ENCODE data around the gene KSR2.

Gene KSR2

DNA sequence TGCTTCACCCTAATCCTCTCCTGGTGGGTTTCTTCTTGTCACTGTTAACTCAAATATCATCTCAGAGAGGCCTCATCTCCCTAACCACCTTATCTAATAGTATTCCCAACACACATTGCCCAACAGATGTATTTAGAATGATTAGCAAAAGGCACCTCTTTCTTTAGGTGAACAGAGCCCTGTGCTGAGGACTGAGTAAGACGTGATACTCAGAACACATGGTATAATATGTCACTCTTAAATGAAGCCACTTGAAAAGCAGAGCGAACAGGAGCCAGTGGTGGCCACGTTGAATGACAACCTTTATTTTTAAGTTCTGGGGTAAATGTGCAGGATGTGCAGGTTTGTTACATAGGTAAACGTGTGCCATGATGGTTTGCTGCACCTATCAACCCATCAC lies 1.5 kb upstream of the KSR2 start:
- DNase-seq, result no peak
- in situ Hi-C loops (cut with MboI; ENCODE audit: low pct_unique_long_range_greater_than_20kb, low sequenced_read_pairs), result no loop called here

- DNase-seq, result no peak
- in situ Hi-C loops (cut with MboI; ENCODE audit: low pct_unique_long_range_greater_than_20kb, low sequenced_read_pairs), result no loop called here
Measured at GRCh38 chr12:117968151-117968789, 520 bp downstream of the KSR2 start.

DNA sequence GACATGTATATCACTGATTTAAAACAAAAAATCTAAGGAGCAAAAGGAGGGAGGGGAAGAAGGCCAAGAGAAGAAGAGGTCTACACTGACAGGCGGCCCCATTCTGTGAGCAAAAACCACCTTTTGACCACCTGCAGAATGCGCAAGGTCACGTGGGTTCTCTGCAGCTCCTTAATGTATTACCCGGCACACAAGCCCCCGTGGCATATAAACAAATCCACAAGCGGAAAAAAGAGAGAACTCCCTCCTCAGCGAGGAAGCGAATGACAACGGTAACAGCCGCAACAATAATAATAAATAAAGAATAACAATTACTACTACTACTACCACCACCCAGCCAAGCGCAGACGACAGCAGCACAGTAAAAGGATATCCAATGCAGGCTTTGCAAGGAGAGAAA lies 1.3 kb downstream of the KSR2 start:
- DNase-seq, result no peak
- in situ Hi-C loops (cut with MboI; ENCODE audit: low pct_unique_long_range_greater_than_20kb, low sequenced_read_pairs), result no loop called here

DNA sequence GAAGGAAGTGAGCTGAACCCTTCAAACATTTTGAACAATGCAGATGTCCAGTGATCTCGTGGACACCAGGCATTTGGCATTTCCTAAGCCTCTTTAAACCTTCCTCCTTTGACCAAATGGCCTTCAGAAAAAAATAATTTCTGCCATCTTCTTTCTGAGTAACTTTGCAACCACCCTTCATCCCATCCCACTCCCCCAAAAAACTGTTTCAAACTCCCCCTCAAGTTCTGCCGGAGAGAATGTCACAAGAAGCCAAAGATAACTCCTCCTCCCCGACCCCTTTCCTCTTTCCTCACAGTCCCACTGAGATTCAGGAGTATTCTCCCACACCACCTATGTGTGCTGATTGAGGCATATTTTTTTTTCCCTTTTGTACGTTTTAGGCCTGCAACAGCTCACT lies 1.7 kb downstream of the KSR2 start:
- in situ Hi-C loops (cut with MboI; ENCODE audit: low pct_unique_long_range_greater_than_20kb, low sequenced_read_pairs), result no loop called here
- DNase-seq, result no peak

GRCh38 chr12:117966511-117966910 lies 2.3 kb downstream of the KSR2 start:
- no peak for DNase-seq

DNA sequence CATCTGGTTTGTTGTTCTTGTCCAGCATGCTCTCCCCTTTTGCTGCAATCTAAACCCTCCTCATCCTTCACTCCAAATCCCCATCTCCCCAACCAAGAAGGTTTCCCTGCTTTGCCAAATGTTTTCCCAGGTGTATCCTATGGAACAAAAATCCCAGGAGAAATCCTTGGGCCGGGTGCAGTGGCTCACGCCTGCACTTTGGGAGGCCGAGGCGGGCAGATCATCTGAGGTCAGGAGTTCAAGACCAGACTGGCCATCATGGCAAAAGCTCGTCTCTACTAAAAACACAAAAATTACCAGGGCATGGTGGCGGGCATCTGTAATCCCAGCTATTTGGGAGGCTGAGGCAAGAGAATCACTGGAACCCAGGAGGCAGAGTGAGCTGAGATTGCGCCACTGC lies 5.0 kb downstream of the KSR2 start:
- in situ Hi-C loops (cut with MboI; ENCODE audit: low pct_unique_long_range_greater_than_20kb, low sequenced_read_pairs), result no loop called here
- DNase-seq, result no peak

More at GRCh38 chr12:117966511-117966910, 2.3 kb downstream of the KSR2 start:
- in situ Hi-C loops (cut with MboI; ENCODE audit: low pct_unique_long_range_greater_than_20kb, low sequenced_read_pairs), result no loop called here

DNA sequence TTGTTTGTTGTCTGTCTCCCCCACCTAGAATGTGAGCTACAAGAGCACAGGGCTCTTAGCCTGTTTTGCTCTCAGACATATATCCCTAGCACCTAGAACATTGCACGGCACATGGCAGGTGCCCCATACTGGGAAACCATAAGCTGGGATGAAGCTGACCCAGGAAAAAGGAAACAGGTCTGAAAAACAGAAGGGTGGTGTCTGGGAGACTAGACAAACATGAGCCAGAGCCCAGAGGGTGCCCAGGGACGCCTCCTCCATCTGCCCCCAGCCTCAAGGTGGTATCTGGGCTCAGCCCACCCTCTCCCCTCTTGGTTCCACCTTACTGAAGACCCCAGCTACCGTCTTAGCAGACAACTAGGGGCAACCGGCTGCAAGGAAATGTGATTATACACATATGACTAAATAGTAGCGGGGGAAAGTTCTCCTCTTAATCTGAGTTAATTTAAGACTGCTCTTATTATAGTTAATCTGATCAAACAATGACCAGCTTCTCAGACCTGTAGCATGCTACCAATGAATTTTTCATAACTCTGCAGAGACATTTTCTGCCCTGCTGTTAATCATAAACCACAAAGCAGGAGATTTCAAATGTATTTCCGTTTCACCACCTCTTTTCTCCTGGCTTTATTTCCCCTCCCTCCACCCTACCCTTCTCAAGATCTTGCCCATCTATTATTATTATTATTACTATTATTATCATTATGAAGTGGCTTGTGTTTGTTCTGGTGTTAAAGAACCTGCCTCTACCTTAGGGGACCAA lies 31.9 kb downstream of the KSR2 start:
- in situ Hi-C loops (cut with MboI; ENCODE audit: low pct_unique_long_range_greater_than_20kb, low sequenced_read_pairs), result no loop called here
- no peak for DNase-seq

GRCh38 chr12:117933545-117933944 lies 35.2 kb downstream of the KSR2 start:
- DNase-seq, result no peak
- in situ Hi-C loops (cut with MboI; ENCODE audit: low pct_unique_long_range_greater_than_20kb, low sequenced_read_pairs), result no loop called here

DNA sequence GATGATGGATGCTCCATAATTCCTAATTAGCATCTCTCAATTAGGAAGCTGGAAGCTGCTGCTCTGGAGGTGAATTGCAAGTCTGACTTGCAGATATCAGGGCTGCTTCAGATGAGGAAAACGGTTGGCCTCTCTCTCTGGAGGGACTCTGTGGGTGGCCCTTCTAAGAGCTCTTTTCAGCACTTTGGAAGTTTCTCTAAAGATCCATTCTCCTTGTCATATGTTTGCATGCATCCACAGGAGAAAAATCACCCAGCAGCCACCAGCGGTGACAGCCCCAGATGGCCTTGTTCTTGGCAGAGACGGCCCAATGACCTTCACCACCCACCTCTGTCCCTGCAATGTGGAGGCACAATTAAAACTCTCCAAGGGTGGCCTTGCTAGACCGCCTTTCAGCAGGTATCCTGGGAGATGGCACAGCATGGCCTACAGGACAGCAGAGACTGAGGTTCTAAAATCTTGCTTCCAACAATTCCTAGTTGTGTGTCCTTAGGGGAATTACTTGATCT lies 42.3 kb downstream of the KSR2 start:
- no peak for DNase-seq
- in situ Hi-C loops (cut with MboI; ENCODE audit: low pct_unique_long_range_greater_than_20kb, low sequenced_read_pairs), result no loop called here

DNA sequence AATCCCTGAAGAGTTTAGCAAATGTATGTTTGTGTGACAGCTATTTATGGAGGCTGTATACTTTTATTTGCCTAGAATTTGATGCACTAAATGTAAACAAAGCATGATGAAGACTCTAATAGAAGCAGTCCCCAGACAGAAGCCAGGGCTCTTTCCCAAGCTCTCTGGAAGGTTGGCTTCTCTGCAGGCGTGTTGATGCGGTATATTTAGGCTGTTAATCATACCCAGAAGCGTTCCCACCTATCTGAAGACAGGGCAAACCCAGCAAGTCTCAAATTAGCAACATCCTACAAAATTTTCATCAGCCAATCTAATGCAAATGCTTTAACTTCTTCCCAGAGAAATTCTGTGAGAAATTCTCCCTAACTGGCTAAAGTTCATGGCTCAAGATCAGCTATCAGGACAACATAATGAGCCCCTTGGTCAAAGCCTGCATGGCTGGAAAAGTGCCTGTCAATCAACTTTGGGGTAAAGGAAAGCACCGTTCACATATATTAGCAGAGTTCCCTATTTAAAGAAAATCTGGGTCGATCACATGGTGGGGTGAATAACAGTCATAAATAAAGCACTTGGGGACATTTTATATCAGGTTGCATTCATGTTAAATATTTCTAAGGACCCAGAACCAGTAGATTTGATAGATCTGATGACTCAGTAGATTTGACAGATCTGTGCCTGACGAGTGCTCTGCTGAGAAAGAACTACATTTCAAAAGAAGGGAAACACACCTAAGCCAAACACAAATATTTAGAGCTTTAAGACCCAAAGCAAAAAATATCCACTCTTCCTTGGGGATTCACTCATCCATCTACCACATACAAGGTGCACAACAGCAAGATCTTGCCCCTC lies 46.6 kb downstream of the KSR2 start:
- no peak for DNase-seq
- in situ Hi-C loops (cut with MboI; ENCODE audit: low pct_unique_long_range_greater_than_20kb, low sequenced_read_pairs), result no loop called here

DNA sequence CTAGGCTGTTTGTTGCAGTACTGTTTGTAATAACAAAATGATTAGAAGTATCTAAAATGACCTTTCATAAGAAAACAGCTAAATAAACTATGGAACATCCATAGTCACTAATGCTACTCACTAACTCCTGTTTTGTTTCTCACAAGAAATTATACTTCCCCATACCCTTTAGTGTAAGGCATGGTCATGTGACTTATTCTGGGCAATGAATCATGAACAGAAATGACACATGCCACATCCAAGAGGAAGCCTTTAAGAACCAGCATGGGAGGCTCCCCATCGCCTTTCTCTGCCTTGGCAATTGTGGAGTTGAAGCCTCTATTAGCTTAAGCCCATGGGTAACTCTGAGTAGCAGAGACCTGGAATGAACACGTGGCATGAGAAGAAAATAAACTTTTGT lies 49.3 kb downstream of the KSR2 start:
- in situ Hi-C loops (cut with MboI; ENCODE audit: low pct_unique_long_range_greater_than_20kb, low sequenced_read_pairs), result no loop called here
- DNase-seq, result peak; percentile 7

GRCh38 chr12:117914686-117915085 lies 54.1 kb downstream of the KSR2 start:
- in situ Hi-C loops (cut with MboI; ENCODE audit: low pct_unique_long_range_greater_than_20kb, low sequenced_read_pairs), result no loop called here
- DNase-seq, result no peak

DNA sequence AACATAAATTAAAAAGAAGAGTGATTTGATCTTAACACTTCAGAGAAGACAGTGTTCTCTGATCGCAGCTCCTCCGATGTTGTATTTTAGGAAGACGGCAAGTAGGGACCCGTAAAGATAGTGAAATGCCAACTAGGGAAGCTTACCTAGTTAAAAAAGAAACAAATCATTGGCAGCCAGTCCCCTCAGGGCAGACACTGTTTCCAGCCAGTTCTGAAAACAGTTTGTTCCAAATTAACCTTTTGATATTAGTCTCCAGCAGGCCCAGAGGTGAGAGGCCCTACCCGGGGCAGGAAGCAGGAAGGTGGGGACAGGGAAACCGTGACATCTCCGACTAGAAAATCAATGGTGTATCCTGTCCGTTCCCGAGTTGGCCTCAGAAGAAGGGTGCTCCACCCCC lies 56.0 kb downstream of the KSR2 start:
- DNase-seq, result no peak
- in situ Hi-C loops (cut with MboI; ENCODE audit: low pct_unique_long_range_greater_than_20kb, low sequenced_read_pairs), result no loop called here

DNA sequence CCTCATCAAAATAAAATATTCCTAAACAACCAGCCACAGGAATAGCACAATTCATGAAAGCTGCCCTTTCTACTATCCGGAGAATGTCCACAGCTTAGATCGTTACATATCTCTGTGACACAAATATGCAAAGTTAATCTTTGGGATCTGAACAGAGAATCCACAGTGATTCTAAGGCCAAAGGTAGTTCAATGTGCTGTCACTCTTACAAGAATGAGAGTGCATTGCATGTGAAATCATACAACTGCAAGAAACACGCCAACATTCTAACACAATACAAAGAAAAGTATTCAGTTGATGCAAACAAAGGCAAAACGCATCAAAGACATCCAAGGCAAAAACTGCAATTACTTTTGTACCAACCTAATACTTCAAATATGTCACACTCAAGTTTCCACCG lies 60.4 kb downstream of the KSR2 start:
- in situ Hi-C loops (cut with MboI; ENCODE audit: low pct_unique_long_range_greater_than_20kb, low sequenced_read_pairs), result no loop called here
- DNase-seq, result no peak

- no peak for DNase-seq
- in situ Hi-C loops (cut with MboI; ENCODE audit: low pct_unique_long_range_greater_than_20kb, low sequenced_read_pairs), result no loop called here
Measured at GRCh38 chr12:117907108-117907689, 61.6 kb downstream of the KSR2 start.

GRCh38 chr12:117904051-117904450 lies 64.7 kb downstream of the KSR2 start:
- no peak for DNase-seq
- in situ Hi-C loops (cut with MboI; ENCODE audit: low pct_unique_long_range_greater_than_20kb, low sequenced_read_pairs), result no loop called here

DNA sequence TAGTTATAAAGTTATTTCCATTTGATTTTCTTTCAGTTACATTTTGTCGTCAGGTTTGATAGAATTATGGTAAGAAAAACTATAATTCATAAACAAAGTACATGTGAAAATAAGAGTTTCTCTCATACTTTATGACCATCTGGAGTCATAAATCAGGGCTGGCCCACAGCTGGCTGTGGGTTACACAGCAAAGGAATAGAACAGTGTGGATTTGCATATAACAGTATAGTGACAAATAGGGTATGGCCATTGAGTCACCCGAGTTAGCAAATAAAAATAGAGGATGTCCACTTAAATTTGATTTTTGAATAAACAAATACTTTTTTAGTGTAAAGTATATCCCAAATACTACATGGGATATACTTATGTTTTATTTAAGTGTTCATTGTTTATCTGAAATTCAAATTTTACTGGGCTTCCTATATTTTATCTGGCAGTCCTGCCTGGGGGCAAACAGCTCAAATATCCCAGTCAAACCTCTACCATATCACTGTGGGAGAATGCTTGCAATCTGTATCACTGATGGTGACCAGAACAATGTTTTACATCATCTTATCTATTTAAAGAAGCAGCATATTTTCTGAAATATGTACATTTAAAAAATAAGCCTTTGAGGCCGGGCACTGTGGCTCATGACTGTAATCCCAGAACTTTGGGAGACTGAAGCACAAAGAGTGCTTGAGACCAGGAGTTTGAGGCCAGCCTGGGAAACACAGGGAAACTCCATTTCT lies 65.5 kb downstream of the KSR2 start:
- DNase-seq, result no peak
- in situ Hi-C loops (cut with MboI; ENCODE audit: low pct_unique_long_range_greater_than_20kb, low sequenced_read_pairs), result no loop called here

GRCh38 chr12:117901631-117902030 lies 67.2 kb downstream of the KSR2 start:
- in situ Hi-C loops (cut with MboI; ENCODE audit: low pct_unique_long_range_greater_than_20kb, low sequenced_read_pairs), result no loop called here
- DNase-seq, result no peak

- DNase-seq, result no peak
- in situ Hi-C loops (cut with MboI; ENCODE audit: low pct_unique_long_range_greater_than_20kb, low sequenced_read_pairs), result no loop called here
Measured at GRCh38 chr12:117900561-117900960, 68.2 kb downstream of the KSR2 start.
